HFF-Myc (cell line): ENCODE measurements around the gene CDKN1A.
"Not testable (repeated sequence)": the region's sequence is repeated elsewhere in the genome, so short reads cannot be mapped to it uniquely, and the experiment has no call there.

Experiments
- DNase-seq: peaks from one replicate; pipeline ENCODE4 v3.0.0-alpha.2; 2011; ENCODE audit warnings: low read depth; ENCODE audit errors: extremely low read depth
- H3K4me3 ChIP-seq: replicated peaks from 2 replicates; pipeline ENCODE4 v1.5.1; 2011; ENCODE audit warnings: low read depth, mild to moderate bottlenecking, control low read depth, low read length
- TF ChIP-seq, protein P1 (sequence below): IDR thresholded peaks from 2 replicates; pipeline ENCODE4 v1.5.1; 2012; ENCODE audit warnings: mild to moderate bottlenecking, low read depth, low read length, control low read depth; ENCODE audit errors: missing control alignments

CDKN1A gene

GRCh38 chr6:36700071-36700812, 21.7 kb downstream of the CDKN1A start:
- DNase-seq, result no peak
- TF ChIP-seq, protein P1, sequence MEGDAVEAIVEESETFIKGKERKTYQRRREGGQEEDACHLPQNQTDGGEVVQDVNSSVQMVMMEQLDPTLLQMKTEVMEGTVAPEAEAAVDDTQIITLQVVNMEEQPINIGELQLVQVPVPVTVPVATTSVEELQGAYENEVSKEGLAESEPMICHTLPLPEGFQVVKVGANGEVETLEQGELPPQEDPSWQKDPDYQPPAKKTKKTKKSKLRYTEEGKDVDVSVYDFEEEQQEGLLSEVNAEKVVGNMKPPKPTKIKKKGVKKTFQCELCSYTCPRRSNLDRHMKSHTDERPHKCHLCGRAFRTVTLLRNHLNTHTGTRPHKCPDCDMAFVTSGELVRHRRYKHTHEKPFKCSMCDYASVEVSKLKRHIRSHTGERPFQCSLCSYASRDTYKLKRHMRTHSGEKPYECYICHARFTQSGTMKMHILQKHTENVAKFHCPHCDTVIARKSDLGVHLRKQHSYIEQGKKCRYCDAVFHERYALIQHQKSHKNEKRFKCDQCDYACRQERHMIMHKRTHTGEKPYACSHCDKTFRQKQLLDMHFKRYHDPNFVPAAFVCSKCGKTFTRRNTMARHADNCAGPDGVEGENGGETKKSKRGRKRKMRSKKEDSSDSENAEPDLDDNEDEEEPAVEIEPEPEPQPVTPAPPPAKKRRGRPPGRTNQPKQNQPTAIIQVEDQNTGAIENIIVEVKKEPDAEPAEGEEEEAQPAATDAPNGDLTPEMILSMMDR, result no peak
- H3K4me3 ChIP-seq, result no peak overlapping the region

DNA sequence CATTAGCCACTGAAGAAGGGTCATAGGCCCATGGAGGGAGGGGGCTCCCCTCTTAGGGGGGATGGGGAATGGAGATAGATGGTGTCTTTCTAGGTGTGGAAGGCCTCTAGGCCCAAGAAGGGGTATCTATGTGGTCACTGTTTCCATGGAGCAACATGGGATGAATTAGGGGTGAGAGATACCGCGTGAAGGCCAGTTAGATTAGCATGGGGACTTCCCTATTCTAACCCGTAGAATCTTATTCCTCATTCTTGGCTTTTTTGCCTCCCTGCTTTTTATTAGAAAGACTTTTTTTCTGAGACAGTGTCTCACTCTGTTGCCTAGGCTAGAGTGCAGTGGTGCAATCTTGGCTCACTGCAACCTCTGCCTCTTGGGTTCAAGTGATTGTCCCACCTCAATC, 22.3 kb downstream of the CDKN1A start:
- TF ChIP-seq, protein P1, result no peak
- no peak for DNase-seq
- no peak overlapping the region for H3K4me3 ChIP-seq

DNA sequence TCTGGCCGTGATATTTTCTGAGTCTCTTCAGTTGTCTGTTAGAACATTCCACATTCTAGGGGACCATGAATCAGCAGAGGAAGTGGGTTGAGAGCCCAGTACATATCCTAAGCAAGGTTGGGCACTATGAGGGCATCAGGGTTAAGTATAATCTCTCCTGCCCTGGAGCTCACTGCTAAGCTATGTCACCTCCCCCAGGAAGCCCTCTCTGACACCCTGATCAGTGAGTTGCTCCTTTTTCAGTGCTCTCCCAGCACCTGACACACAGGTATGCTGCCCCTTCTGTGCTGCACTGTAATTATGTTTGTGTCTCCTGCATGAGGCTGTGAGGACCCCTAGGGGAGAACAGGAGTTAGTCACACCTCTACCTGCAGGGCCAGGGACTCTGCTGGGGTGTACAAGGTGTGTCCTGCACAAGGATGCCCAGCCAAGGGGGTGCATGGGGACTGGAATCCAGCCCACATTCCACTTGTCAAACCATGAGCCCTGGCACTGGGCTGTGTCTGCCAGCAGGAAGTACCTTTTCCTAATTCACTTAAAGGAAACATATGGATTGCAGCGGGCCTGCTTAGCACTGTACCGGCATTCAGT, 23.0 kb downstream of the CDKN1A start:
- no peak overlapping the region for H3K4me3 ChIP-seq
- TF ChIP-seq, protein P1, result peak; percentile 10
- no peak for DNase-seq

DNA sequence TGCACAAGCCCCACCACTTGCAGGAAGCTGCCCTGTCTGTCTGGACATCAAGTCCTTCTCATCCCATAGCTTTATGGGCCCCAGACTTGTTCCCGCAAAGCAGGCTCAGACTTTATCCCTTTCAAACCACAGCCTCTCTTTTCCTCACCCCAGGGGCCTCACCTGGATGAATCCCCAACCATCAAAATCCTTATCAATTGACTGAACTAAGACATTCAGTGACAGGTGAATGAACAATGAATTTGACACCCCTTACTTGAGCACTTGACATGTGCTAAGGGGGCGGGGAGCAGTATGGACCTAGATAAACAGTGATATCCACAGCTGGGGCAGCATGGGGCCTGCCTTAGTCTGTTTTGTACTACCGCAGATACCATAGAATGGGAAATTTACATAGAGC, 24.1 kb downstream of the CDKN1A start:
- no peak overlapping the region for H3K4me3 ChIP-seq
- DNase-seq, result no peak
- TF ChIP-seq, protein P1, result no peak

GRCh38 chr6:36703081-36703606, 24.6 kb downstream of the CDKN1A start:
- DNase-seq, result no peak
- H3K4me3 ChIP-seq, result no peak overlapping the region
- TF ChIP-seq, protein P1, result no peak

- TF ChIP-seq, protein P1, result no peak
- H3K4me3 ChIP-seq, result no peak overlapping the region
- no peak for DNase-seq
Observed at GRCh38 chr6:36703982-36704381, 25.5 kb downstream of the CDKN1A start.

- not testable (repeated sequence) for DNase-seq, H3K4me3 ChIP-seq
Observed at GRCh38 chr6:36704961-36705577, 26.6 kb downstream of the CDKN1A start.
